GM08714 (cell line): ENCODE results near the gene CTTNBP2.

ENCODE experiments used
- H3K4me3 ChIP-seq: fragments of 200-500 bp; sonication (Bioruptor generic); 2 replicates; pipeline ENCODE4 v1.5.1; 2014; ENCODE audit warnings: mild to moderate bottlenecking, low read length, inconsistent platforms
- ZNF274 ChIP-seq: IDR thresholded peaks from 2 replicates; pipeline ENCODE4 v1.6.1; 2012; ENCODE audit warnings: mild to moderate bottlenecking, low read depth, low read length

CTTNBP2 gene

DNA sequence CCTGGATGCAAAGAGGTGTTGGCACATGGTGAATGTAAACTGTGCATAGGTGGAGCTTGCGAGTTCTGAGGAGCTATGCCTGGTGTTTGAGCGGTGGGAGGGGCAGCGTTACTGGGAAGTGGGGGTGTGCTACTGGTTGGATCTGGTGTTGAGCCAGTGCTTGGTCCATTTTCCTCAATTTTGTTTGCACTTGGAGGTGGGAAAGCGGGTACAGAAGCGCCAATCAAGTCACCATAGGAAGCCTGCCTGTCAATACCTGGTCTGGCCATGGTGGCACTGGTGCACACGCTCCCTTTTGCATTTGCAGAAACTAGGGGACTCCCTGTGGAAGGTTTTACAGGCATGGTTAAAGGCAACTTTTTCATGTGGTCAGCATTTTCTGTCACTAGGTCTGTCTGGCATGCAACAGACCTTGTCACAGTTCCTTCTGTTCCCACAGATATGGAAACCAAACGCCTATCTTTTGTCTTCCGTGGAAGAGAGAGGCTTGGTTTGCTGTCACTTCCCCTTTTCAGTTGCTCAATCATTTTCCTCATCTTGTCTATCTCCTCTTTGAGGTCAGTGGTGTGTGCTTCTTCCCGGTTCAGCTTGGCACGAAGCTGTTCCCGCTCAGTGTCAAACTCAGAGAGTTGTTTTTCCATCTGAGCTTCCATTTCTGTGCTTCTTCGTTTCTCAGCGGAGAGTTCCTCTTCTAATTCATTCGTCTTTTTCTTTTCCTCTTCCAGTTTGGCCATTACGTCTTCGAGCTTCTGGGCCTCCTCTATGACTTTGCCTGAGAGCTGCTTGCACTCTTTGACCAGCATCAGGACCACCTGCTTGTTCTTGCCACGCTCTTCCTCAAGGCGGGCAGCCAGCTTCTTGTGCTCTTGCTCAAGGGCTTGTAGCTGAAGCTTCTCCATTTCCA, 81.1 kb downstream of the CTTNBP2 start:
- TF ChIP-seq ZNF274, result no peak
- no peak overlapping the region for H3K4me3 ChIP-seq

GRCh38 chr7:117790731-117791130, 82.5 kb downstream of the CTTNBP2 start:
- H3K4me3 ChIP-seq, result no peak overlapping the region
- TF ChIP-seq ZNF274, result no peak

DNA sequence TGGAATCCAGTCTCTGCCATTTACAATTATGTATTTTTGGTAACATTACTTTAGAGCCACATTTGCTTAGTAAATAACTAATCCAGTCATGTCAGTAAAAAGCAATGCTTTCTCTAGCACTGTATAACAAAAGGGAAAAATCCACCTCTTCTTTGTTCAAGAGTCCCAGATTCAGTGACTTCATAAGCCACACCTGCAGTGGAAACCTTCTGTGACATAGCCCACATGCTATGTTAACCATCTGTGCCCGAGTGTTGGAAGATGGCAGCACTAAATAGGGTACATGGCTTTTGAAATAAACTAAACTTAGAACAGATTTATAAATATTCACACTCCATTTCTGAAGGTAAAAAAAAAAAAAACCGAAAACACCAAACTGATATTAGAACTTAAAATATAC, 83.0 kb downstream of the CTTNBP2 start:
- H3K4me3 ChIP-seq, result no peak overlapping the region
- no peak for TF ChIP-seq ZNF274

DNA sequence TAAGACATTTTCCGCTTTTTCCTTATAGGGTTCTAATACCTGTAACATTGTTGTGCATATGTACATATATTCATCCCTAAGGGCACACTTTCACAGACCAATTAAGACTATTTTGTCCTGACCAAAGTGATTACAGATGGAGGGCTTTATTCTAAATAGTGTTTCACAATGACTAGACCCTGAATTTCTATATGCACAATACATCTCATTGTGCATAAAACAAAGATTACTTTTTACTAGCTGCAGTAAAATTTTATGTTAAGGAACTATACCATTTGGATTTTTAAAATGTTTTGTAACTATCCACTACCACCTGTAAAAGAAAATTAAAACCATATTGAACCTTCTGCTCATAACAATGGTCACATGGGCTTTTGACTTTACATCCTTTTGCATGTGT, 87.8 kb downstream of the CTTNBP2 start:
- no peak for TF ChIP-seq ZNF274
- H3K4me3 ChIP-seq, result no peak overlapping the region

GRCh38 chr7:117784315-117784714, 88.9 kb downstream of the CTTNBP2 start:
- H3K4me3 ChIP-seq, result no peak overlapping the region
- no peak for TF ChIP-seq ZNF274

DNA sequence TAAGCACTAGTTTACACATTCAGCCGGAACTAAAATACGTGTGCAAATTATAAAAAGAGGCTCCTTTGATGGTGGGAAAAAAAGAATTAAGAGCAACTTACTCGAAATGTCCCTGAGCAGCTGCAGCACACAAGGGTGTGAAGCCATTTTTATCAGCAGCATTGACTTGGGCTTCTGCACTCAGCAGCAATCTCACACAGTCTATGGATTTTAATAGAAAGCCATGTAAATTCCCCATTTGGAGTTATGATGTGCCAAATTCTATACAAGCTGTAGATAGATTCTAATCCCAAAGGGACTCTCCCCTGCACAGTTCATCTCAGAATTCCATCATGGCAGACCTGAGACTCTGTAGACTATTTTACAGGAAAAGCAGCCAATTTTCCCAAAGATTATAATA, 90.5 kb downstream of the CTTNBP2 start:
- no peak for TF ChIP-seq ZNF274
- H3K4me3 ChIP-seq, result no peak overlapping the region

GRCh38 chr7:117781707-117782106, 91.5 kb downstream of the CTTNBP2 start:
- TF ChIP-seq ZNF274, result no peak
- no peak overlapping the region for H3K4me3 ChIP-seq

DNA sequence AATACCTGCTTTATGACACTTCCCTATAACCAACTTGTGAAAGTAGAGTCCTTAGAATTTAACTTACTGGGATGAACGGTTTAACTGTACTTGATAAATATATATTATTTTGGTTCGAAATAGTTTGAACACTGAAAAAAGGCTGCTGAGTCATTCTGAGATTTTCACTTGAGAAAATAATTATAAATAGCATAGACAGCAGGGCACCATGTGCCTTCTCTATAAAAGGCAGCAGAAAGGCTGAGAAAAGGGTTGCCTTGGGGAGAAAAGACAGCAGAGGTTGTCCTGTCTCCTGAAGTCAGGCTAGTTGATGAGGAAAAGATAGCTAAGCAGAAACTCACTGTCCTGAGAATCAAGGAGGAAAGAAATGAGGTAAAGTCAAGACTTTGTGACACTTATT, 92.4 kb downstream of the CTTNBP2 start:
- TF ChIP-seq ZNF274, result no peak
- no peak overlapping the region for H3K4me3 ChIP-seq

DNA sequence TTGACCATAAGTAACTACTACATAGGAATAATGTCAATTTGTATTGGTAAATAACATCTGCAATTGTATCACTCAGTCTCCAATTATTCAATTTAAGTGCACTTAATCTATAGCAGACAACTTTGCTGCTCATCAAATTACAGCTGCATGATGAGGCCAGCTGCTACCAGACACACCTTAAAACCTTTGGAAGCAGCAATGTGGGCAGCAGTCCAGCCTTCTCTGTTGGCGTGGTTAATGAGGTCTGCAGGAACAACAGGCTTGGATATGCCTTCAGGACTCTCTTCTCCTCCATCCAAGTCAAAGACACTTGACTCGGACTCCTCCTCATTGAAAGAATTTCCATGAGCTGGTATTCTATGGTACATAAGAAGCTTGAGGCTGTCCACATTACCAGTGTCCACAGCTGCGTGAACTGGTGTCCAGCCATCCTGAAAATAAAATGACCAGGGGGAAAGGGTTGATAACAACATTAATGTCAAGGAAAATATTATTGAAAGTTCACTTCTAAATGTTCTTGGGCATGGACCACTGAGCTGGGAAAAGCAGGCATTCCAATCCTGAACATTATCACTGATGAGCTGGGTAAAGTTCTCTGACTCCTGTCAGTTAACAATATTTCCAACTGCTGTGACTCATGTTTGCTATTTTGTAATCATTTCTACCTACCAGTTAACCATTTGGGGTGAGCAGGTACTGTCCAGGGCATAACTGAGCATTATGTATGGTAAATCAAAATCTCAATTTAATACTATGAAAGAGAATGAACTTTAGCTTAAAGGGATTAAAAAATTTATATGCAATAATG, 95.7 kb downstream of the CTTNBP2 start:
- no peak for TF ChIP-seq ZNF274
- H3K4me3 ChIP-seq, result no peak overlapping the region

- H3K4me3 ChIP-seq, result no peak overlapping the region
- TF ChIP-seq ZNF274, result no peak
Measured at GRCh38 chr7:117776224-117776623, 97.0 kb downstream of the CTTNBP2 start.

DNA sequence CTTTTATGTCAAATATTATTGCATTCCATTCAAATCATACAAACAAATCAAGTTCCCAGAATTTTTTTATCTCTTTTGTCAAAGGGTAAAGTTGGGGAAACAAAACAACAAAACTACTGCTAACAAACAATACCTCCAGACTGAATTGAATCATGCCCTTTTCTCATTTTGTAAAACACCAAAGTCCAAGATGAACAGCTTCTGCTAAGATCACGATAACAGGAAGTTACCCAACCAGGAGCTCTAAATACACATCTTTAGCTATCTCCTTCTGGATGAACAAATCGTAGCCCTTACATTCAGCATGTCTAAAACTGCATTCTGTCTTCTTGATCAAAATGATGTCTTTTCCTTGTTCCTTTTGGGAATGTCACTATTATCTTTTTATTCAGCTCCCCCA, 97.4 kb downstream of the CTTNBP2 start:
- no peak for TF ChIP-seq ZNF274
- H3K4me3 ChIP-seq, result no peak overlapping the region

DNA sequence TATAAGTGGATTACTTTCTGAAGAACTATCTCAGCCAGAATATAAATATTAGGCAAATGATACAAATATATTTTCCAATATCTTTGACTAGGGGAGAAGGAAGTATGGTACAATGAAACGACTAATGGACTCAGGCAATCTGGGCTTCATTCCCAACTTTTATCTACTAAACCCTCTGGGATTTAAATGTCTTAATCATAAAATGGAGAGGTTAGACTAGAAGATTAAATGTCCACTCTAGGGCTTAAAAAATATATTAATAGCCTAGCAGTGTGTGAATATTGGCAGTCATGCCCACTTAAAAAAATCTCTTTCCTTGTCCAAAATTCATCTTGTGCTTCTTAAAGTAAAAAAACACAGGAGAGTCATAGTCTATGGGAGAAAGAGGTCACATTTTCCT, 98.3 kb downstream of the CTTNBP2 start:
- no peak overlapping the region for H3K4me3 ChIP-seq
- no peak for TF ChIP-seq ZNF274

- TF ChIP-seq ZNF274, result no peak
Measured at GRCh38 chr7:117772421-117772820, 100.8 kb downstream of the CTTNBP2 start.

GRCh38 chr7:117771756-117772155, 101.5 kb downstream of the CTTNBP2 start:
- H3K4me3 ChIP-seq, result no peak overlapping the region

More at GRCh38 chr7:117772421-117772820, 100.8 kb downstream of the CTTNBP2 start:
- H3K4me3 ChIP-seq, result no peak overlapping the region

GRCh38 chr7:117769085-117769484, 104.2 kb downstream of the CTTNBP2 start:
- no peak for TF ChIP-seq ZNF274
- no peak overlapping the region for H3K4me3 ChIP-seq

More at GRCh38 chr7:117771756-117772155, 101.5 kb downstream of the CTTNBP2 start:
- TF ChIP-seq ZNF274, result no peak
